HG02885 (cell line): ENCODE results near the gene FKBP15.

ENCODE experiments used
- ATAC-seq: cut with Tn5 transposase; IDR thresholded peaks from one replicate; pipeline ENCODE4 v1.9.1; 2021; ENCODE audit warnings: mild to moderate bottlenecking; ENCODE audit not compliant: unreplicated experiment, poor library complexity

The FKBP15 gene

DNA sequence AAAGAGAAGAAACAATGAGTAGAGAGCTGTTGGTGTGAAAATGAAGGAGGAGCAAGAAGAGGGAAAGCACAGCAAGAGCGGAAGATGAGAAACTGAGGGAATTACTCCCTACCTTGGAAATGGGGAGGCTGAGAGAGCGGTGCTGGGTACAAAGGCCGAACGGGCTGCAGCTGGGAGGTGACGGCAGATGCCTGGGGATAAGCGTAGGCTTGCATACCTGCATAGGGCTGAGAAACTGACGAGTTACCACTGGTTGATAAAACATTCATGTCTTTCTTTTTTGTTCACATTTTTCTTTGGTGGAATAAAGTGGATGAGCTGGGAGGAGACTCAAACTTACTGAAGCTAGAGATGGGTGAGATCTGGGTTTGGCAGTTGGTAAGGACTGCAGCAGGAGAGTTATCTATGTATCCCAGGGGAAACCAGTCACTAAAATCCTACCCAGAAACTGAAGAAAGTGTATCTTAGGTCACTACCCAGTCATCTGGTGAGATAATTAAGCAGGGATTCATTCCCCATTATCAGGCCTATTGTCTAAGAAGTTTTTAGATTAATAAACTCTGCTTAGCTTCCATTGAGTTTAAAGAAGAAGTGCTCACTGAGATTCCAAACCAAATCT lies 34.8 kb downstream of the FKBP15 start:
- ATAC-seq = no peak

DNA sequence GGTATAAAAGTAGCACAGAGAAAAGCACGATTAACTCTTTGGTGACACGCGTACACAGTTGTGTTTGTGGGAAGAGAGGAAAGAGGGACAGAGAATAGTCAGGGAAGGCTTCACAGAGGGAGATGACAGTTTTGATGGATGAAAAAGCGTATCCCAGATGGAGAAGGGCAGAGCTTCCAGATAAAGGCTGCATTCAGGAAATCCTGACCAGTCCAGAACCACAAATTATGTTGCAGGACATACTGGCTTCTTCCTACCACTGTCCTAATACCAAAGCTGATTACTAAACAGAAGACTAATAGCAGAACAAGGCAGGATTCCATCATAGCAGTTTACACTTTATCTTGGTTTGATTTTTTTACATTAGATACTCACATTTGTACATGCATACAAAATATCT lies 35.8 kb downstream of the FKBP15 start:
- ATAC-seq = no peak

DNA sequence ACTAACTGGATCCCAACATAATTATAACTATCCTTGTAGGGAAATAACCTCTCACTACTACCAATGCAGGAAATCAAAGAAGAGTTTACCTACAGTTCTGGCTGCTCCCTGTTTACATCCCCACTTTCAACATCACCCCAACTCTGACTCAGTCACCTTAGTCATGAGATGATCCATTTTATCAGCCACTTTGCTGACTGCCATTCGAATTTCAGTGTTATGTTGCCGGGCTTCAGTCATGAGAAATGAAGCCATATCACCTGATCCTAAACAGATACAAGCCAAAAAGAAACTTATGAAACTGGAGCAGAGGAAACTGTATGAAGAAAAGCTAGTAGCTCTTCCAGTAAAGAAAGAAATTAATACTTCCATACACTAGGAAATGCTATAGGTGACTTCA lies 36.5 kb downstream of the FKBP15 start:
- no peak for ATAC-seq

DNA sequence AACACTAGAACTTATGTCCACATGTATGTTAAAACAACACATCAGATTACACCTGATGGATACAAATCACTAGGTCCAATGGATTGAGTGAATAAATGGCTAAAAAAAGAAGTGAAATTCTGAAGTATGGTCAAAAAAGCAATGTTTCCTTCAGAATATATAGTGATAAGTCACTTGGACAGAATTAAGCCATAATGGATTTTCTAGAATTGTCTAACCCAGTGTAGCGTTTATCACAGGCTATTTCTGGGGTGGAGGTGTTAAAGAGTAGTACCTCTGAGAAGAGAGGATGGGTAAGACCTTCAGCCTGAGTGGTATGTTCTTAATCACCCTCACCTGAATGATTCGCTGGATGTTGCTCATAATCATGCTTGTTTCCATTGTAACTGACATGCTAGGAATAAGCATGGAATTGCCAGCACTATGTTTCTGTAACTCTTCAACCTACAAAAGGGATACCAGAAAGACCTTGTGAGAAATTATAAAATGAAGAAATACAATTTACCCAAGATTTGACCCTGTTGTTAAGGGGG lies 37.1 kb downstream of the FKBP15 start:
- no peak for ATAC-seq

DNA sequence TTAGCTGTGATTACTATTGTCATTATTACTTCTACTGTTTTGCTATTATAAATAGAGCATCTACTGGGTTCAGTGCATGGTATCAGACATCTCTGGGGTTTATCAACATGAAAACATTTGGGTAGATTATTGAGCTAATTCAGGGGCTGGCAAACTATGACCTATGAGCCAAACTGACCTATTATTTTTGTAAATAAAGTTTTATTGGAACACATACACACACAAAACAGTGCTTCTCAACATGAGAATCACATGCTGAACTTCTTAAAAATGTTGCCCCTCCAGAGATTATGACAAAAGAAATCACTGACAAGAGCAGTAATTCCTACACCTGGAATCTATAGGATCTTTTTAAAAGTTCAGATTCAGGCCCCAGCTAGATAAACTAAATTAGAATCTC lies 39.9 kb downstream of the FKBP15 start:
- no peak for ATAC-seq

DNA sequence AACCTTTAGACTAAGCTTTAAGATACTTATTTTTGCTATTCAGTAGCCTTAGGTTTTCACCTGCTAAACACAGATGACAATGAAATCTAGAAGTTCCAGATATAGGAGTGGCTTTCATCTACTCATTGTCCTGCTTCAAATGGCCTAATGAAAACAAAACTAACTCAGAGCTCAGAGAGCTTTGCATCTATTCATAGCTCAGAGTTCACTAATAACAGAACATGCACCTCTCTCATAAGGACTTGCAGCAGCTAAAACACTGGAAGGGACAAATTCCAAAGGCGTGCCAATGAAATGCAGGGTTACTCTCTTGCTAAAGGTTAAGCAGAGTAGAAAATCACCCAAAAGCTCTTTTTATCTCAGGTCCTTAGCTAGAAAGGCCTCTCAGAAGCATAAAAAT lies 41.2 kb downstream of the FKBP15 start:
- no peak for ATAC-seq

DNA sequence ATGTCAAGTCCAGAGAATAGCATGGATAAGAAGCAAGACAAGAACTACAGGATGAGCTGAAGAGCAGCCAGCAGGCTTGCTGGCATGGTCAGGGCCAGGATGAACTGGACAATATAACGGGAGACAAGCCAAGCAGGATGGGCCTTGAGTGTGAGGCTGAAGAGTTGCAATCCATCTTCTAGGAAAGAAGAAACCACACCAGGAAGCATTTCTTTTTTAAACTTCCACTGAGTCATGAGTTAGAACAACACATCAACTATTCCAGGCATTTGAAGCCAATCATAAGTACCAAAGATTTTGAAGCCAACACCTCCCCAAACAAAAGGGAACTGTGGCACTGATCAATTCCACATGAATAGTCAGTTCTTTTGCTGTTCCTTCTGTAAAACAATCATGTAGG lies 43.0 kb downstream of the FKBP15 start:
- no peak for ATAC-seq

DNA sequence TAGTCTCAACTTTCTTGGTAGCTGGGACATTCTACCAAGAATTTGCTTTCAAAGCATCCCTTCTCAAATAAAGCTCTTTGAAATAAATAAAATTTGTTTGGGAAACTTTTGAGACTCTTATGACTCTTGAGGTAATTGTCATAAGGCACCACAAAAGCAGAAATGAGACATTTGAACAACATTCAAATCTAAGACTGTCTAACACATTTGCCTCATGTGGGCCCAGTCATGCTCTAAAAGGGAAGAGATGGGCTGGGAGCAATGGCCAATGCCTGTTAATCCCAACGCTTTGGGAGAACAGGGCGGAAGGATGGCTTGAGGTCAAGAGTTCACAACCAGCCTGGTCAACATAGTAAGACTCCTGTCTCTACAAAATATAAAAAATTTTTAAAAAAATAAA lies 43.8 kb downstream of the FKBP15 start:
- no peak for ATAC-seq

DNA sequence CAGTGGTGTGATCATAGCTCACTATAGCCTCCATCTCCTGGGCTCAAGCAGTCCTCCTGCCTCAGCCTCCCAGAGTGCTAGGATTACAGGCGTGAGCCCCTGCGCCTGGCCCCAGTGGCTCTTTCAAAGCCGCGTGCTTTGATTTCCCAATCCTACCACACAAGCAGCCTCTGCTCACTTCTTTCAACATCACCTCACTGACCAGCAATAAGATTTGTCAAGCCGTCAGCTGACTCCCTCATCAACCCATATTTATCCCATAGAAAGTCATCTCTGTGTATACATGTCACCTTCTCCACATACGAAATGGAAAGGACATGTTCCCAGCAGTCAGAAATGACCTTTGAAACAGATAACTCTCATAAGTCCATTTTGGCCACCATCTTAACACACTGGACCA lies 44.3 kb downstream of the FKBP15 start:
- ATAC-seq = no peak

DNA sequence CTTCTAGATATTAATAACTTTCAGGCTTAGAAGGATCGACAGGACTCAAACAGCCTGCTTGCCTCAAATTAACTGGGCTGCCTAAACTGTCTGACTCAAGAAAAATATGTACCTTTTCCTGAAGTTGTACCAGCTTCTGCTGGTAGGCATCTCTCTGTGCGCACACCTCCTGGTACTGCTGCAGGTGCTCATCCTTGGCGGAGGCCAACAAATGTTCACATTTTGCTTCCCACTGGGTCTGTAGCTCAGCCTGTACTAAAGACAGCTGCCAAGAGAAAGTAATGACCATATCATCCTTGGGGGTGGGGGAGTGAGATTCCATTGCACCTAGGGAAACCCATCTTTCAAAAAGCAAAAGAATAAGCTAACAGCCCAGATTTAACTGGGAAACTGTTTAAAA lies 47.7 kb downstream of the FKBP15 start:
- ATAC-seq = no peak

DNA sequence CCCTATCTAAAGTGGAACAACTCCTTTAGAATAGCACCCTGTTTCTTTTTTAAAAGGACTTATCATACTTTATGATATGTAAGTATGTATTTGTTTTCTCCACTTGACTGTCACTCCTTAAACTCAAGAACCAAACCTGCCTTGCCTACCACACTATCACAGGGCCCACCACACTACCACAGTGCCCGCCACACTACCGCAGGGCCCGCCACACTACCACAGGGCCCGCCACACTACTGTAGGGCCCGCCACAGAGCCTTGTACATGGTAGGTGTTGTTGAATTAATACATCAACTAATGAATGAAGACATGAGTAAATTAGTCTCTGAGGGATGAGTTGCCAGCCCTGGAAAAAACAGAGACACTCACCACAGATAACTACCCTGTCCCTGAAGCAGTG lies 52.3 kb downstream of the FKBP15 start:
- no peak for ATAC-seq

DNA sequence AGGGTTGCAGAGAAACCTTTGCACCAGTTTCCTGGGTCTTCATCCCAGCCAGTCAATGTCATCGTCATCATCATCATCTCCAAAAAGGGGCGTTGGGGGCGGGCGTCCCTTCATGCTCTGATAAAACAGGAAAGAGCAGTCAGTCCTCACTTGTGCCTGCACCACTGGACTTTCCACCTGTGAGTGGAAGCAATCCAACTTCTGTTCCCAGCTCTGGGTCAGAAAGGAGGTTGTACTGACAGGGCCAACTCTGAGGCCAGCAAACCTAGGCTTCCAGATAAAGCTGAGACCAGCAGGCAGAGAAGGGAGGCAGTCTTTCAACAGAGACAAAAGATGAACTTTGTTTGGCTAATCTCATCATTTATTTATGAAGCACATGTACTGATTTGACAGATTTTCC lies 55.0 kb downstream of the FKBP15 start:
- ATAC-seq = no peak

DNA sequence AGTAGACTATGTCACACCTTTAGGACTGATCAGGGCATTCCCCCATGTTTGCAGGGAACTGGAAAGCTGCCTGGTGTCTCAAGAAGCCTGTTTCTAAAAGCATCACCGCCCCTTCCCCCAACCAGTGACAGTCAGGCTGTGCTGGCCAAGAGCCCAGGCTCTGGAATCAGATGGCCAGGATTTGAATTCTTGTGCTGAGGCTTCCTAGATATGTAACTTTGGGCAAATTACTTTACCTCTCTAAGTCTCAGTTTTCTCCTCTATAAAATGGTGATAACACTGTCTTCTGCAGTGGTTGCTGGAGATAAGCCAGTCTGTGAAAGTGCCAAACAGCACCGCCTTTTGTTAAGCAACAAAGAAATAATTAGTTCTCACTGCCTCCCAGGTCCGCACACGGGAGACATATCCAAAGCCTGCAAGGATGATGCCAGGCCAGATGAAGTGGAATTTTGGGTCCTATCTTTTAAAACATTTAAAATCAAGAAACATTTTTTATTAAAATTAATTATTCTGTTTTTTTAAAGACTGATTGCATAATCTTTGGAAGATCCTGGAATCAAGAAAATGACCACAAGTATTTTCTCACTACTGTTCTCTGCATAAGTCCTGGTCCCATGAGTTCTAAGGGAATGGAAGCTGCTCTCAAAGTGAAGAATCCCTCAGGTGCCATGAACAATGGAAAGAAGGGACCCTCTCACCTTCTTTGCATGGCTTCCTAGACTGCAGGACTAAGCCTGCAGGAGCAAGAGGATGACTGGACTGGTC lies 56.4 kb downstream of the FKBP15 start:
- ATAC-seq = no peak

DNA sequence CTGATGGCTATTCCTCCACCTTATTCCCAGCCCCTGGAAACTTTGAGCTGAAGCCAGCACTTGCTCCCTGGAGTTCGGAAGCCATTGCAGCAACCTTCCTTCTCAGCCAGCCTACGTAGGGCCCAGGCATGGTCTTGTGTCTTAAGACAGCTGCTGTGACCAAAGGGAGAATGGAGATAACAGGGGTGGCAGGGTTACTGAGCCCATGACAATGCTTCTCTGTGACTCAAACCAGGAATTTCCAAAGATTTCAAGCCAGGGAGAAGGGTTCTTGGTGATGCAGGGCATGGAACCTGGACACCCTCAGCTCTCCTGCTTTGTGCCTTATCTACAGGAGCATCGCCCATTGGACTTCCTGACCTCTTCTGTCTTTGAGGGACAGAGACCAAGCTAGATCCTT lies 58.1 kb downstream of the FKBP15 start:
- ATAC-seq = no peak

DNA sequence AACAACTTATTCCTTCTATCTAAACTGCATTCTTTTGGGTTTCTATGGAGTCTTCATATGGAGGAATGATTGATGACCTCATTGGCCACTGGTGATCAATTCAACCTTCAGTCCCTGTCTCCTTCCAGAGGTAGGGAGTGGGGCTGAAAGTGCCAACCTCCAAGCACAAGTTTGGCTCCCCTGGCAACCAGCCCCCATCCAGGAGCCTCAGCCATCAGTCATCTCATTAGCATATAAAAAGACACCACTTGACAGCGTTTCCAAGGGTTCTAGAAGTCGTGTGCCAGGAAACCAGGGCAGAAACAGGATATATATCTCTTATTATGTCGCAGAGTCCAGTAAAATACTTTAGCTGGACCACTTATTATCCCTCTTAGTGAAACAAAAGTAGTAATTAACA lies 60.5 kb downstream of the FKBP15 start:
- no peak for ATAC-seq

DNA sequence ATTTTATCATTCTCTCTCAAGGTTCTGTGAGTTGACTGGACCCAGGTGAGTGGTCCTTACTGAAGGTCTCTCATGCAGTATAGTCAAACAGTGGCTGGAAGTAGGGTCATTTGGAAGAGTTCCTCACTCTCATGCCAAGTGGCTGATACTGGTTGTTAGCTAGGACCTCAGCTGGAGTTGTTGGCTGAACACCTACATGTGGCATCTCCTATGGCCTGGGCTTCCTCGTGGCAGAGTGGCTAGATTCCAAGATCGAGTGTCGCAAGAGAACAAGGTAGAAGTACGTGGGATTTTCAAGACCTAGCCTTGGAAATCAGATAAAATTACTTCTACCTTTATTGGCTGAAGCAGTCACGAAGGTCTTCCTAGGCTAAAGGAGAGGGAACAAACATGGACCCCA lies 62.6 kb downstream of the FKBP15 start:
- ATAC-seq = no peak

DNA sequence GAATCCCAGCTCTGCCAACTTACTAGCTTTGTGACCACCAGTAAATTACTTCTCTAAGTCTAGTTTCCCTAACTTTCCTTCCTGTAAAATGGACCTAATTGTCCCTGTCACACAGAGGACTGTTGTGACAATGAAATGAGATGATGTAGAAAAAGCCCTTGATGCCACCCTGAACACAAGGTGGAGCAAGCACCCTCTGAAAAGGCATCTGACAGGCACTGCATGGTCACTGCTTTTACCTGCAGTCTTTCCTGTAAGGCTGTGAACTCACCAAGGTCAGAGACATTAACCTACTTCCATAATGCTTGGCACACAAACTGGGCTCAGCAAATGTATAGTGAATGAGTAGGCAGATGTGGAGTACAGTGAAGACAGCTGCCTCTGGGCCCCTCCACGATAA lies 64.2 kb downstream of the FKBP15 start:
- no peak for ATAC-seq

DNA sequence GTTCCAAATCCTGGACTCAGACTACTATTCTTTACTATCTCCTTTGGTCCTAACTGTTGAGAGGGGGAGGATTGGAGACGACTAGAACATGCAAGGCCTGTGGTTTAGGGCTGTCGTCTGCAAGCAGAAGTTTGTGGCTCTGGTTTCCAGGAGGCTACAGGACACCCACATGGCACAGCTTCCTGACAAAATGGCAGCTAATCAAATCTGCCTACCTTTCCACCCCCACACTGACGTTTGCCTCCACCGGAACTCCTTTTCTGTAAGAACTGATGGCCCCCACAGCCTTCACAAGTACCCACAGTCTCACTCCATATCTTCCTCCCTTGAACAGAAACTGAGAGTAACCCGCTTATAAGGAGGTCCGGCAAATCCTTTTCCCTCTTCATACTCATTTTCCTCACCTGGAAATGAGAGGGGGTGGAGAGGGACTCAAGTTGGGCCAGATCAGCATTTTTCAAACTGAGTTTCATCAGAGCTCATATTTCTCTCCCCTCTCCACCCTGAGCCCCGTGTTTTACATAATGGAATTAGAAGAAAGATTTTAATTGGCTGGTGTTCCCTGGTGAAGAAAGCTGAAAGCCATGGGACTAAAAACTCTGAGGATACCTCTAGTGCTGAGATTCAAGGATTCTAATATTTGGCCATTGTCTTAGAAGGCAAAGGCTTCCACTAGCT lies 65.0 kb downstream of the FKBP15 start:
- no peak for ATAC-seq

DNA sequence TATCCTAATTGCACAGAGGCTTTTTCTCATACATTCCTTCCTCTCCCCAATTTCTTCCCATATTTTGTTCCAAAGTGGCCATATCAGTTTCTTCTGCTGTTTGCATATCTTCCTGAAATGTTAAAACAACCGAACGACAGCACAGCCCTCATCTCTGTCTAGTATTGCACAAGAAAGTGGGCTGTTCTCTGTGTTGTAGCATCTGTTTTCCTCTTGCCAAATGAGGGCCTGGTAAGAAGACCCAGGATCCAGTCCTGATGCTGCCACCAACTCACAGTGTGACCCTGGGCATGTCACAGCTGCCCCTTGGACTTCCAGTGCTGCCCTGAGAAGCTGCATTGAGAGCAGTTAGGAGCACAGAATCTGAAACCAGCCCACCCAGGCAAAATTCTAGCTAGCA lies 66.1 kb downstream of the FKBP15 start:
- ATAC-seq = no peak

DNA sequence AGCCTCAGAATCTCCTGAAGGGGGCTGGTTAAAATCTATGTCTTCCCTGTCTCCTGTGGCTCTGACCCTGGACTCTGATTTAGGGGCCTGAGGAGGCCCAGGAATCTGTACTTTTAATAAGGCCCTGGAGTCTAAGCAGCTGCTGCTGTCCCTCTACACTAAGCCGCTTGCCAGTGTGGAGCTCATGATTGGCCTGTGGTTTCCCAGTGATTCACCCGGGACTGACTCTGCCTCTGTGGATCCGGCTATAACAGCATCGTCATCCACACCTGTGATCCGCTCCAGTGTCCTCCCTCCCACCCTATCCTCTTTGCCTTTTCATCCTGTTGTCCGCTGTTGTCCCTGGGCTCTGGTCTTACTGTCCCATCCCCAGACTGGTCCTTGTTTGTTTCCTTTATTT lies 66.6 kb downstream of the FKBP15 start:
- ATAC-seq = no peak

DNA sequence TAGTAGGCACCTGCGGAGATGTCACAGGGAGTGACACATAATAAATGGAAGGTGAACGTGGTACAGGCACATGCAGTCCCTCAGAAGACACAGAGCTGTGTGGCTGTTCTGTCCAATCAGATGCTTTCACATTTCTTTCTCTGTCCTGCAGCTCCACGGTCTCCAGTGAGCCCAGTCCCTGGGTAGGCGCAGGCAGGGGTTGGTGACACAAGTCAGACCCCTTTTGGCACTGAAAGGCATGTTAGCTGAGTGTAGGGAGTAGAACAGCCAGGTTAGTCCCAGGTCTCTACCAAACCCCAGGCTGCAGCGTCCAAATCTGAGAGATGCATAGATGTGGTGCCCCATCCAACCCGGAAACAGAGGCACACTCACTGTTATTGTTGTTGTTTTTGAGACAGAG lies 67.5 kb downstream of the FKBP15 start:
- no peak for ATAC-seq

DNA sequence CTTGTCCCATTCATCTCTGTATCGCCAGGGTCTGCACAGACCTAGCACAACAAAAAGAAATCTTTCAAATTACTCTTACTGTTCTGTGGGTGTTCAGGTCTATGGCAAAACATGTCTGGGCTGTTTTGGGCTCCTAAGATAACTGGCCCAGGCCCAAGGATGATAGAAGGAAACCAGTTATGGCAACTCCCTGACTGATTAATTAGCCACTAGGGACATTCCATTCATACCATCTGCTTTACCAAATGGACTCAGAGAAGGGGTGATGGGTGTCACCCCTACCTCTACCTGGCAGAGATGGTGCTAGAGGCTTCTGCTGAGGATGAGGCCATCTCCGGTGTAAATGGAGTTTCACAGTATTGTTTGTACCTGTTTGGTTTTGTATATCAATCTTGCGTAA lies 68.4 kb downstream of the FKBP15 start:
- ATAC-seq = no peak
